ENCODE measurements around the gene ANO1.

GRCh38 chr11:70034740-70035365 is 43.3 kb upstream of the ANO1 start:
- no peak for TF ChIP-seq CTCF (IDR thresholded peaks at IDR 0.05; ENCODE audit: low read depth, low read length, poor library complexity, severe bottlenecking)
- no peak for TF ChIP-seq EZH2phosphoT487 (IDR thresholded peaks at IDR 0.05; ENCODE audit: borderline replicate concordance, low read length)
